NCI-H446 (cell line): ENCODE data around the gene GSTA3.
"Not testable (repeated sequence)": the region's sequence is repeated elsewhere in the genome, so short reads cannot be mapped to it uniquely, and the experiment has no call there.

Experiments used
- DNase-seq, 2 experiments: peaks; one replicate each; lab custom pipeline; 2025; lab: John Stamatoyannopoulos, UW

Gene GSTA3

DNA sequence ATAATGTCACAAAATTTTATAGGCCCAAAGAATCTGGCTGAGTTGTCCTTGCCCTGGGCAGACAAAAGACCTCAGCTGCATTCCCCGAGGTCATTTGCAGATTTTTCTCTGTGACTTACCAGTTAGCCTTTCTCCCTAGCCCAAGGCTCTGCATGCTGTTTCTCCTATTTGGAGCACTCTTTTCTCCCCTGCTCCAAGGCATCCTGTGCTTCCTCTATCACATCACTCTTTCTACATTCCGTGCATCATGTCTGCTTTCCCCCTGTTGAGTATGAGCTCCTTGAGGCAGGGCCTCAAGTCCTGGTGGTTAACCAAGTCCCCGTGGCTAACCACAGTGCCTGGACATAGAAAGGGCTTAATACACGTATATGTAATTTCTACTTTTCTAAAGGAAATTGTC, 593 bp upstream of the GSTA3 start:
- DNase-seq, result no peak

DNA sequence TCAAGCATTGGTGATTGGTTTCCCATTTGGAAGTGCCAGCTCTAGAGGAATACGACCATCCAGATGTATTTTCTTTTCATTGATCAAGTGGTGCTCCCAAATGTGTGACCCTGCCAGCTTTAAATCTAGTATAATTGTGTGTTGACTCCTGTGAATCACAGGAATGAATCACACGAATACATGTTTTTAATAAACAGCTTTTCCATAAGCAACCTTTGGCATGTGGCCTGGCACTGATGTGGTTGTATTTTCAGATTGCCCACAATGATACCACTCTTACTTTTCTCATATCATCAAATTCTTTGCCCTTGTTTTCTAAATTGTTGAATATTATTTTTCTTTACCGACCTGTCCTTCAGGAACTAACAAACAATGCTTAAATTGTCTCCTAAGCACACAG, 367 bp downstream of the GSTA3 start:
- no peak for DNase-seq

DNA sequence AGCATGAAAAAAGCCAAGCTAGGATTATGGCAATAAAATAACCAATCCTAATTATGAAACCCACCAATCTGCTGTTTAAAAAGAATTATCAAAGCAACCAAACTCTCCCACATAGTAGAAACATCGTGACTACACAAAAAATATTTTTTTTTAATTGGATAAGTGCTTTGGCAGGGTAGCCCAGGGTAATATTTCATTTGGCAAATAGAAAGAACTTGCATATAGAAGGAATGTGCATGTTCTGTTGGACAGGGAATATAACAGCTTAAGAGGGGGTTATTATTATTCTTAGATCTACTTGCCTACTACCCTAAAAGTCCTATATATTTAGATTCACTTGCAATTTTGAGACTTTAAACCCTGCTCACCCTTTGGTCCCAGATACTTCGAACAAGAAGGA, 972 bp downstream of the GSTA3 start:
- DNase-seq, result no peak

DNA sequence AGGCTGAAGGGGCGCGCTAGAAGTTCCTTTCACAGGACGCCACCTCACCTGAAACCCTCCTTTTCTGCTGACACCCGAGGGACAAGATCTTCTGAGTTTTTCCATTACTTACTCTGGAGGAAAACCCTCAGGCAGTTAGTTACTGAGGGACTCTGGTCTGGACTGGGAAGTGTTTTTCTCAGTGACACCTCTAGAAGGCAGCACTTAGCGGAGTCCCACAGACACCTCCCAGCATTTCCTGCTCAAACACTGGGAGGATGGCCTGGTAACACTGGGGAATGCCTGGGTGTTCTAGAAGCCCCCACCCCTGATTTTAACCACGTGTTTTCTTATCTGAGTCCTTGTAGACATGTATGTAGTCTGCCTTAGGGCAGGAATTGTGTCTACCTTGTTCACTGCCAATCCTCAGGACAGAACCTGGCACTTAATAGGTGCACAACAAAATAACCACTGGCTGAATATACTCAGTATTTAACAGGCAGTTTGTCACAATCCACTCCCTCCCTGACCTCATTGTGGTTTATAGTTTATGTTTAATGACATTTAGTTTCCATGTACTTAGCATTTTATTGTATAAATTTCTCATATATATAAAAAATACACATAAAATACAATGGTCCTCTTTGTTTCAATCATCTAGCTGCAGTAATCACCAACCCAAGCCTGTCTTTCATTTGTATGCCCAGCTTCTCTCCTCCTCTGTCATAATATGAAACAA, 4.8 kb downstream of the GSTA3 start:
- DNase-seq, result peak in 1 of 2 experiments; percentile 11

DNA sequence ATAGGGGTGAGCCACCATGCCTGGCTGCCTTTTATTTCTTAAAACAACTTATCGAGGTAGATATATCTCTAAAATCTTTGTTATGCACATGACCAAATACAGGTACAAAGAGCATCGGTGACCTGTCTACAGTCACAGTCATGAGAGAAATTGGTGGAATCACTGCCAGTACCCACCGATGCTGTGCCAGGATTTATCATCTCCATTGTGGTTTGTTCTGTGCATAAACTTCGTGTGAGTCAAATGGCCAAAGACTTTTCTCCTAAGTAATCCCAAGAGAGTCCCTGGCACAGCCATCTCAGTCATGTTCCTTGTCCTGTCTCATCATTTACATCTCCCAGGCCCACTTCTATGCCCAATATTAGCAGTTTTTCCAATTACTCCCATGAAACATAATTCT, 9.0 kb downstream of the GSTA3 start:
- DNase-seq, result no peak

DNA sequence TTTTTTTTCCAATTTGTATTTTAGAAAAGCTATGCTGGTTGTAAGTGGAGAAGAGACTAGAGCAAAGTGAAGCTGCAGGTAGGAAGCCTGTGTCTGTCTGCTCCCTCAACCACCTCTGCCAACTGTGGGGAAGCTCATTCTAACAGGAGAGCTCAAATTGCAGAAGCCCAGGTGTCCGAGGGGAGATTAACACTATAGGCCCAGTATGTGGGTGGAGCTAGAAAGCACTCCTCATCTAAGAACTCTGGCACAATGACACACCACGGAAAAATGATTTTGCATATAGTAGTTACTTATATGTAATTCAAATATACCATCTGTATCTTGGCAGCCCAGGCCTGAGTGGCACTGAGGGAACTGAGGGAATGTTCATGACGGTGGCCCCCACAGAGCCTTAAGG, 13.7 kb downstream of the GSTA3 start:
- not testable (repeated sequence) for DNase-seq

DNA sequence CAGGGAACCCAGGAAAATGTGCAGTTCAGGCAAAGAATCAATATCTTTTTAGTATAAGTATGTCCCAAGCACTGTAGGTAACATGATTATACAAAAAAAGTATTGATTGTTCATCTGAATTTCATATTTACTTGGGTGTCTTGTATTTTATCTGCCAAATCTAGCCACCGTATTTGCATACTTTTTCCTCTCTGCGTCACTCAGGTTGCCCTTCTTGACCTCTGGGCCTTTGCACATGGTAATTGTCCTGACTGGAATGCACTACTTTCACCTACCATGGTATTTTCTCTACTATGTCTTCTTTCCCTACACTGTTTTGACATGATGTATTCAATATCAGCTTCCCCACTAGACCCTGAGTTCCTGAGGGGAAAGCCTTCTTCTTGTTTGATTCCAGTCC, 15.2 kb downstream of the GSTA3 start:
- no peak for DNase-seq

DNA sequence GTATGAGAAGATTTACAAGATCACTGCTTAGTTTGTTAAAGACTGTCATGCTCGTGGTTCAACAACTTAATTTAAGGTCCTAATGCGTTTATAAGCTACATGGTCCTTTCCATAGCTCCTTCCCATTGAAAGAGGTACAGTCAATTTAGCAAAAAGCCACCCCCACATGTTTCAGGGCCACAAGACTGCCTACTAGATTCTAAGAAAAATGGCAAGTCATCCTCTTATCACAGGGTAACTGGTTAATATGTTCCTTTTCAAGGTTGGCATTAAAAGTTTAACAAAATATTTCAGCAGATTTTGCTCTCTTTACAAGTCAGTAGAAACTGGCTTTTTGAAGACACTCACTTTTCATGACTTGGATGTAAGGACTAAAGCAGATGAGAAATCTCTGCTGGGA, 15.7 kb downstream of the GSTA3 start:
- no peak for DNase-seq

DNA sequence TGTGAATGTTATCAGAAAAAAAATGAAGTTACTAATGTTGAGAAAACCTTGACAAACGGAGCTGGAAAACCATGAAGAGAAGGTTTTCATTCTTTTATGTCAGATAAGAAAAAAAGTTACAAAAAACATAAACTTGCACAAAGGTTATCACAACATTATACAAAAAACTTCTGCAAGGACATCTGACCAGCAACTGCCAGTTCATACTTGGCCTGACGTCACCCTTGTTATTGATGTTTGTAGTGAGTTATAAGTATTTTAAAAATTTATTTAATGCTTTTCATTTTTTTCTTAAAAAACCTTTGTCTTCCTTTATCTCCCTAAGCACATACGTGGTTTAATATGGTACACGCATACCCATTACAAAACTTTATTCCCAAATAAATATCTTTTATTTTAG, 16.3 kb downstream of the GSTA3 start:
- no peak for DNase-seq

DNA sequence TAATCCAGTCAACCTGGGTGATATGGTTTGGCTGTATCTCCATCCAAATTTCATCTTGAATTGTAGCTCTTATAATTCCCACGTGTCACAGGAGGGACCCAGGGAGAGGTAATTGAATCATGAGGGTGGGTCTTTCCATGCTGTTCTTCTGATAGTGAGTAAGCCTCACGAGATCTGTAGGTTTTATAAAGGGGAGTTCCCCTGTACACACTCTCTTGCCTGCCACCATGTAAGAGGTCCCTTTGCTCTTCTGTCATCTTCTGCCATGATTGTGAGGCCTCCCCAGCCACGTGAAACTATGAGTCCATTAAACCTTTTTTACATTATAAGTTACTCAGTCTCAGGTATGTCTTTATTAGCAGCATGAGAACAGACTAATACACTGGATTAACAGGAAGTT, 19.5 kb downstream of the GSTA3 start:
- DNase-seq, result no peak

DNA sequence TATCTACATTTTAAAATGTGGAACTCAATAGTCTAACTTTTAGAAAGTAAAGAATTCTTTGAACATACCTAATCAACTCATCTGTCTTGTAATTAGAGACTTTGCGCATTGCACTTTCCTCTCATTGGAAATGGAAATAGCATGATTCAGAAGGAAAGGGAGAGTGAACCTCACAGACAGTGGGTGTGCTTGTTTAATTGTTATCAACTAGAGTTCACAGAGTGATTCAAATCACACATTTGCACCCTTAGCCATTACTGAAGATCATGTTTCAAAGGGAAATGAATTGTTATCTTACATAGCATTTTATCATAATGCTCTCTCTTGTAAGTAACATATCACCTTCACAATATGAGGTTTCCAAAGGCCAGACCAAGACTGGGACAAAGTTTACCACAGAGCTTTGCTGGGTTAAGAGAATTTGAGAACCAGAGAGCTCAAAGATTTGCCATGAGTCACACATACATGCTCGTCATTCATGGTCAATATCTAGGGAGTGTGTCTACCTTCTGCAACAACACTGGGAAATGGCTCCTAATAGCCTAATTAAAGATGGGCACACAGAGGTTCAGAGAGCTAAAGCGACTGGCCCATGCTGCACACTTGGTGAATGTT, 21.5 kb downstream of the GSTA3 start:
- no peak for DNase-seq

DNA sequence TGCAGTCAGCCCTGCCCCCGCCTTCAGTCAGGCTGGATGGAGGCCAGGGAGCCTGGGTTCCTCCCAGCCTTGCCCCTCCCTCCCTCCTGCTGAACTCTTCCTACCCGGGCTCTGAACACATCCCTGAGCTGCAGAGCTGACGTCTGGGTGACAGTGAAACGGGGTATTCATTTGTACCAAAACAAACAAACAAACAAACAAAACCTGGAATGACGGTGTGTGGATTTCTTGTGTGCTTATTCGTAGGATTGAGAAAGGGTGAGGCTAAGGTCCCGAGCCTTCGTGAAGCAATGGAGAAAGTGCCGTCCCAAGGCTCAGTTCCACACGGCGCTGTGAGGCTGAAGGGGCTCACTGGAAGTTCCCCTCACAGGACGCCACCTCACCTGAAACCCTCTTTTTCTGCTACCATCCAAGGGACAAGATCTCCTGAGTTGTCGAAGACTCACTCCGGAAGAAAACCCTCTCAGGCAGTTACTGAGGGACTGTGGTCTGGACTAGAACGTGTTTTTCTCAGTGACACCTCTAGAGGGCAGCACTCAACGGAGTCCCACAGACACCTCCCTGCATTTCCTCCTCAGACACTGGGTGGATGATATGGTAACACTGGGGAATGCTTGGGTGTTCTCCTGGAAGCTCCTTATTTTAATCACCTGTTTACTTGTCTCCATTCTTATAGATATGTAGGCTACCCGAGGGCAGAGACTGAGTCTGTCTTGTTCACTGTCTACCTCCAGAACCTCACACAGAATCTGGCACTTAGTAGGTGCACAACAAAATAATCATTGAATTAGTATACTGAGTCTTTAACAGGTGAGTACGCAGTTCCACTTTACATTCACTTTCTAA, 27.3 kb downstream of the GSTA3 start:
- peak; percentile 47 to 82 for DNase-seq

DNA sequence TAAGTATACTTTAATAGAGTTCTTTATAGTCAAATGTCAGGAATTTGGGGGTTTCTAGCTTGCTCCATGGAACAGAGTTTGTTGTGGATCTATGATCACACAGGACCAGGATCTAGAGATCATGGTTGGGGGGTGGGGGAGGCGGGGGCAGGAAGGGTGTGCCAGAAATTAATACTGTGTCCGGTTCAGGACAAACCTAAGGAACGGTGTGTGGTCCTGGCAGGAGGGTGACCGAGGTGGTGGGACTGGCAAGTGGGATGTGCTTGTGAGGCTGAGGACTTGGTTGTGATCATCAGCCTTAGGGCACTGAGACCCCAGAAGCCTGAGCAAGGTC, 27.9 kb downstream of the GSTA3 start:
- DNase-seq, result no peak

DNA sequence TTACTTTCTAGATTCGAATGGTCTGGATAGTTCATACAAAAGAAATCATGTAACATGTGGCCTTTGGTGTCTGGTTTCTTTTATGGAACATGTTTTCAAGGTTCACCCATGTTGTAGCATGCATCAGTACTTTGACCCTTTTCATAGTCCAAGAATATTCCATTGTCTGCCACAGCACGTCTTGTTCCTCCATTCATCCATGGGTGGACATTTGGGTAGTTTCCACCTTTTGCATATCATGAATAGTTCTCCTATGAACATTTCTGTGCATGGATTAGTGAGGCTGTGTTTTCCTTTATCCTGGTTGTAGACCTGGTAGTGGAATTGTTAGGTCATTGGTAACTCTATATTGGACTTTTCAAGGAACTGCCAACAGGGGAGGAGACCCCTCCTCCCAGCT, 31.7 kb downstream of the GSTA3 start:
- no peak for DNase-seq

DNA sequence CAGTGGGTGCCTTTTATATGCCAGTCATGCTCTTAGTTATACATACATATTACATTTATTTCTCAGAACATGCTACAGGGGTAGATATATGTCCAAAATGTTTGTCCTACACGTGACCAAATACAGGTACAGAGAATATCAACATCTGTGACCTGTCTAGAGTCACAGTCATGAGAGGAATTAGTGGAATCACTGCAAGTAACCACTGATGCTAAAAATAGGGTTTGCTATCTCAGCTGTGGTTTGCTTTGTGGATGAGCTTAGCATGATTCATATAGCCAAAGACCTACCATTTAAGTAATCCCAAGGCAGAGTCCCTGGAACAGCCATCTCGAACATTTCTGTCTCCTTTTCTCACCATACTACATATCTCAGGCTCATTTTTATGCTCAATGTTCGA, 32.3 kb downstream of the GSTA3 start:
- DNase-seq, result no peak

DNA sequence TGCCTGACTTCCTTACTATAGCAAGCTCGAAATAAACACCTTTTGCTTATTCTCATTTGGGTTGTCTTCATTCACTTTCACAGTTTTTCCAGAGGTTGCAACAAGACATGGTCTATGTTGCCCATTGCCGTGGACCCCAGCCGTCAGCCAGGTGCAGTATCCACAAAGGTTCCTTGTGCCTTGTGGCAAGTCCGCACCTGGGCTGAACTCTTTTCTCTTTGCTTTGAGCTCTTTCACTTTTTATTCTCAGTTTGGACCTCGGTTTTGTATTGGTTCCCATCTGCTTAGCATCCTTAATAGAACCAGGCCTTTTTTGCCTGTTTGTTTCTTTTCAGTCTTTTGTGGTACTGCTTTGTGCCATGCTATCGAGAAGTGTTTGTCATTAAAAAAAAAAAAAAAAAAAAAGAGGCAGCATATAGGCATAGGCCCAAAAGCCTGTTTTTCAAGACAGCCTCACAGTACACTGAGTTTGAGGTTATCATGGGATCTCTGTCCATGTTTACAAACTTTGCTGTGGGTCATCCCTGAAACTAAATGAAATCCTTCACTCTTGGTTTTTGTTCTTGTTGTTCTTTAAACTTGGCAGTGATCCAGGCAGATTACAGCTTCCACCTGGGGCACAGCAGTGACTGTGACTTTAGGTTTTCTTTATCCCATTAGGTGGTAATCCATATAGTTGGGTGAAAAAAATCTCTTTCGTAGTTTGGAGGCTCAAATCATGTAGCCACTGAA, 33.3 kb downstream of the GSTA3 start:
- DNase-seq, result no peak

DNA sequence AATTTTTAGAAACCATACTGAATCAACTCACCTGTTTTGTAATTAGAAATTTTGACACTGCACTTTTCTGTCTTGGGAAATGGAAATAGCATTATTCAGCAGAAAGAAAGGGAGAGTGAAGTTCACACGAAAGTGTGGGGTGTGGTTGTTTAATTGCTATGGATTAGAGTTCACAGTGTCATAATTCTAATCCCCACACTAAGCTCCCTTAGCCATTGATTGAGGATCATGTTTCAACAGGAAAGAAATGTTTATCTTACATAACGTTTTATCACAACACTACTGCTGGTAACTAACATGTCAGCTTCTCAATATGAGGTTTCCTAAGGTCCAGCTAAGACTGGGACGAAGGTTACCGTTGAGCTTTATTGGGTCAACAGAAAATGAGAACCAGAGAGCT, 37.5 kb downstream of the GSTA3 start:
- no peak for DNase-seq

DNA sequence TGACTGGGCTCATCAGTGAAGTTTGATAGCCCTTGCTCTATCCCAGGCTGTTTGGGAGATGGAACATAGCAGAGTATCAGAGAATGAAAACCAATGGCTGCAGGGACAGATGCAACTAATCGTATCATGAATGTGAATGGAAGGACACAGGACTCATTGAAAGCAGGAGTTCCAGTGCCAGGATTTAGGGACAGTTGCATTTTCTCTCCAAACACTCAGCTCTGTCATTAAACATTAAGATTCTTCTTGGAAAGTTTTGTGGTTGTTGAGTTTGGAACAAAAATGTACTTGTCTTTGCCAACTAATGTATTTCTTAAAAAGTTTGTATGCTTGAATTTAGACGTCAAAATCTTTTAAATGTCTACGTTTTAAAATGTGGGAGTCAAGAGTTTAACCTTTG, 37.9 kb downstream of the GSTA3 start:
- DNase-seq, result no peak

DNA sequence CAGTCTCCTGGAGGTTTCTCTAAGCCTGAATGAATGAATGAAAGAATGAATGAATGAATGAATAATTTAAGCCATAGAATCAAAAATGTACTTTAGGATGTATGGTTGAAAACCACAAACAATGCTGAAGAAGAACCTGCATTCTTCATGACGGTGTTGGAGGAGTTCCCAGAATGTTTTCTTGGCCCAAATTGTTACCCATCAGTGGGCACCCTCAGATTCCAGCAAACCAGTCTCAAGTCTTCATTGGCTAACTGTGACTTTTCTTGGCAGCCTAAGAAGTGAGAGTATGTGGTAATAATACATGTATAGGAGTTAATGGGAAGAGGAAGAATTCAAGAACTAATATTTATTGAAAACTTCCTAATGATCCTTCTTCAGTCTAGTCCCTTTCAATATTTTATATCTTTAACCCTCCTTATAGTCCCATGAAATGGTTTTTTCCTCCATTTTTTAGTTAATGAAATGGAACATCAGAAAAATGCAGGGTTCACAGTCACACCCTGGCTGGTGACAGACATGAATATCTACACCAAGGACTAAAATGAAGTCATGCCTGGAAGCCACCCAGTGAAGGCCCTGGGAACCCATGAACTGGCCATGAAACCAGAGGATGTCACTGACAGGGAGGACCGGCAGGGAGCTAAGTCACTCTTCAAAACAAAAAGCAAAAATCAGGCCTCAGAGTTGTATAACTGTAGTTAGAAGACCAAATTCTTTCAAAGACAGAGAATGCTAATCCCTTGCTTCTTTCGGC, 39.0 kb downstream of the GSTA3 start:
- DNase-seq, result not testable (repeated sequence)

DNA sequence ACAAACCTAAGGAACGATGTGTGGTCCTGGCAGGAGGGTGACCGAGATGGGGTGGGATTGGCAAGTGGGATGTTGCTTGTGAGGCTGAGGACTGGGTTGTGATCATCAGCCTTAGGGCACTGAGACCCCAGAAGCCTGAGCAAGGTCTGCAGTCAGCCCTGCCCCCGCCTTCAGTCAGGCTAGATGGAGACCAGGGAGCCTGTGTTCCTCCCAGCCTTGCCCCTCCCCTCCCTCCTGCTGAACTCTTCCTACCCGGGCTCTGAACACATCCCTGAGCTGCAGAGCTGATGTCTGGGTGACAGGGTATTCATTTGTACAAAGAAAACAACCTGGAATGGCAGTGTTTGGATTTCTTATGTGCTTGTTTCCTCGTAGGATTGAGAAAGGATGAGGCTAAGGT, 40.6 kb downstream of the GSTA3 start:
- not testable (repeated sequence) for DNase-seq

DNA sequence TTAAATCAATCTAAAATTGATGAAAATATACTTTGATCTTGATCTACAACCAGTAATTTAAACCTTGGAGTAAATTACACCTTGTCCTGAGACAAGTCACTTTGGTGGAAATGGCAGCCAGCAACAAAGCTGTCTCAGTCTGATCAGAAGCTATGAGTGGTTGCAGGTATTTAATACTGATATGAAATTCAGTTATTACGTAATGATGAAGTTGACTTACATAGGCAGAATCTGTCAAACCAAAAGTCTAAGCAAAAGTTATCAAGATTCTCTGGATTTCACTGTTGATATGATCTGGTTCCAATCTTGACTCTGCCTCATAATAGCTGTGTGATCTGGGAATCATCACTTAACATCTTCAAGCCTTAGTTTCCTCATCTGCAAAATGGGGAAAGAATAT, 41.3 kb downstream of the GSTA3 start:
- no peak for DNase-seq

DNA sequence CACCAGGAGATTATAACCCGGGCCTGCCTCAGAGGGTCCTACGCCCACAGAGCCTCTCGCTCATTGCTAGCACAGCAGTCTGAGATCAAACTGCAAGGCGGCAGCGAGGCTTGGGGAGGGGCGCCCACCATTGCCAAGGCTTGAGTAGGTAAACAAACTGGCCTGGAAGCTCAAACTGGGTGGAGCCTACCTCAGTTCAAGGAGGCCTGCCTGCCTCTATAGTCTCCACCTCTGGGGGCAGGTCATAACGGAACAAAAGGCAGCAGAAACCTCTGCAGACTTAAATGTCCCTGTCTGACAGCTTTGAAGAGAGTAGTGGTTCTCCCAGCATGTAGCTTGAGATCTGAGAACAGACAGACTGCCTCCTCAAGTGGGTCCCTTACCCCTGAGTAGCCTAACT, 48.3 kb downstream of the GSTA3 start:
- not testable (repeated sequence) for DNase-seq
